NCI-H748 (cell line): ENCODE measurements around the gene TANGO6.

Source experiments
- DNase-seq: peaks from one replicate; lab custom pipeline; 2025; ENCODE audit not compliant: unreplicated experiment; lab: John Stamatoyannopoulos, UW

The TANGO6 gene

GRCh38 chr16:68860978-68861892, 17.9 kb downstream of the TANGO6 start:
- no peak for DNase-seq

- DNase-seq, result no peak
These were observed 23.6 kb downstream of the TANGO6 start for GRCh38 chr16:68866933-68867332.

GRCh38 chr16:68869492-68870088, 26.3 kb downstream of the TANGO6 start:
- DNase-seq, result no peak

- no peak for DNase-seq
These were observed 30.5 kb downstream of the TANGO6 start for GRCh38 chr16:68873635-68874471.

- no peak for DNase-seq
These were observed 32.5 kb downstream of the TANGO6 start for GRCh38 chr16:68875871-68876270.

GRCh38 chr16:68883685-68884084, 40.4 kb downstream of the TANGO6 start:
- DNase-seq, result no peak

GRCh38 chr16:68884401-68884800, 41.1 kb downstream of the TANGO6 start:
- no peak for DNase-seq

GRCh38 chr16:68884861-68885720, 41.8 kb downstream of the TANGO6 start:
- DNase-seq, result peak; percentile 92

GRCh38 chr16:68887107-68887506, 43.8 kb downstream of the TANGO6 start:
- DNase-seq, result no peak

- no peak for DNase-seq
These were observed 46.3 kb downstream of the TANGO6 start for GRCh38 chr16:68889508-68890150.

- DNase-seq, result no peak
These were observed 48.9 kb downstream of the TANGO6 start for GRCh38 chr16:68892214-68892613.

GRCh38 chr16:68892898-68893297, 49.6 kb downstream of the TANGO6 start:
- no peak for DNase-seq

- no peak for DNase-seq
These were observed 50.7 kb downstream of the TANGO6 start for GRCh38 chr16:68893710-68894705.

- DNase-seq, result no peak
These were observed 51.4 kb downstream of the TANGO6 start for GRCh38 chr16:68894714-68895113.

GRCh38 chr16:68898026-68898425, 54.7 kb downstream of the TANGO6 start:
- no peak for DNase-seq

- DNase-seq, result no peak
These were observed 56.7 kb downstream of the TANGO6 start for GRCh38 chr16:68900009-68900408.

GRCh38 chr16:68902003-68902968, 59.0 kb downstream of the TANGO6 start:
- peak; percentile 85 for DNase-seq

GRCh38 chr16:68902969-68903345, 59.6 kb downstream of the TANGO6 start:
- DNase-seq, result no peak
